Measurements from ENCODE around the gene XKRX.

DNA sequence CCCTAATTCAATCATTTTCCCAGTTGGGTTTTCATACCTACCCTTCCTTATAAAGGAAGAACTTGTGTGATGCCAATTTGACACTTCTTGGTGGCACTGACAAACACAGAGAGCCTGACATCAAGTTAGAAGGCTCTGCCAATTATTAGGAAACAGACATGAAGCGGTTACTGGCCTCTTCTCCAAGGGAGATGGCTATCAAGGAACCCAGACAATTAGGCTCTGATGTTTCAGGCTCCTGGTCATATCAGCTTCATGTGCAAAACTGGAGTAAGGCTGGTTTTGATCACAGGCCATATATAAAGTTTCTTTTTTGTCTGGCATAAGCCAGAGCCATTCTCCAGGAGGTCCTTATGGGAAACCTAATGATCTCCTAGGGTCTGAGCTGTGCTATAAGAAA is 41.2 kb upstream of the XKRX start:
- TF ChIP-seq, protein P1, sequence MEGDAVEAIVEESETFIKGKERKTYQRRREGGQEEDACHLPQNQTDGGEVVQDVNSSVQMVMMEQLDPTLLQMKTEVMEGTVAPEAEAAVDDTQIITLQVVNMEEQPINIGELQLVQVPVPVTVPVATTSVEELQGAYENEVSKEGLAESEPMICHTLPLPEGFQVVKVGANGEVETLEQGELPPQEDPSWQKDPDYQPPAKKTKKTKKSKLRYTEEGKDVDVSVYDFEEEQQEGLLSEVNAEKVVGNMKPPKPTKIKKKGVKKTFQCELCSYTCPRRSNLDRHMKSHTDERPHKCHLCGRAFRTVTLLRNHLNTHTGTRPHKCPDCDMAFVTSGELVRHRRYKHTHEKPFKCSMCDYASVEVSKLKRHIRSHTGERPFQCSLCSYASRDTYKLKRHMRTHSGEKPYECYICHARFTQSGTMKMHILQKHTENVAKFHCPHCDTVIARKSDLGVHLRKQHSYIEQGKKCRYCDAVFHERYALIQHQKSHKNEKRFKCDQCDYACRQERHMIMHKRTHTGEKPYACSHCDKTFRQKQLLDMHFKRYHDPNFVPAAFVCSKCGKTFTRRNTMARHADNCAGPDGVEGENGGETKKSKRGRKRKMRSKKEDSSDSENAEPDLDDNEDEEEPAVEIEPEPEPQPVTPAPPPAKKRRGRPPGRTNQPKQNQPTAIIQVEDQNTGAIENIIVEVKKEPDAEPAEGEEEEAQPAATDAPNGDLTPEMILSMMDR (IDR thresholded peaks at IDR 0.05) = no peak
- TF ChIP-seq ZFX (IDR thresholded peaks at IDR 0.05; ENCODE audit: borderline replicate concordance) = no peak

All from 22Rv1 (cell line).